ENCODE results near the gene SETBP1.

GRCh38 chr18:44790860-44791259 is 110.2 kb downstream of the SETBP1 start:
- no peak for TF ChIP-seq POLR2A (IDR thresholded peaks at IDR 0.05)
- no peak for TF ChIP-seq POLR2AphosphoS5 (IDR thresholded peaks at IDR 0.05)
- TF ChIP-seq CTCF (IDR thresholded peaks at IDR 0.05): no peak

Data from stomach (tissue), 4 donors.